Hepatocyte (in vitro differentiated cells): ENCODE measurements around the gene SEMA5B. TPM values are rescaled to one million over a fixed set of nuclear protein-coding genes. Genes with fewer than 3 reads are reported as not detected.

ENCODE experiments used
- DNase-seq: peaks from one replicate; pipeline ENCODE4 v3.0.0-alpha.2; 2016; ENCODE audit warnings: low spot score
- H2AFZ ChIP-seq: fragments of 200-600 bp; sonication (generic); 2 replicates; pipeline ENCODE4 v1.6.0; 2016; ENCODE audit warnings: antibody characterized with exemption, mild to moderate bottlenecking
- H3K27ac ChIP-seq: fragments of 200-600 bp; sonication (generic); 2 replicates; pipeline ENCODE4 v1.5.1; 2016; ENCODE audit warnings: mild to moderate bottlenecking
- H3K27me3 ChIP-seq: fragments of 200-600 bp; sonication (generic); 2 replicates; pipeline ENCODE4 v1.6.1; 2016
- H3K36me3 ChIP-seq: fragments of 200-600 bp; sonication (generic); replicated peaks from 2 replicates; pipeline ENCODE4 v1.5.1; 2016; ENCODE audit warnings: low read depth; ENCODE audit not compliant: insufficient read depth
- H3K4me1 ChIP-seq: fragments of 200-600 bp; sonication (generic); 2 replicates; pipeline ENCODE4 v1.5.1; 2016; ENCODE audit warnings: mild to moderate bottlenecking, moderate library complexity; ENCODE audit not compliant: insufficient read depth
- H3K4me2 ChIP-seq: fragments of 200-600 bp; sonication (generic); 2 replicates; pipeline ENCODE4 v1.6.0; 2016
- H3K4me3 ChIP-seq: fragments of 200-600 bp; sonication (generic); 2 replicates; pipeline ENCODE4 v1.5.1; 2016; ENCODE audit warnings: mild to moderate bottlenecking
- H3K79me2 ChIP-seq: fragments of 200-600 bp; sonication (generic); 2 replicates; pipeline ENCODE4 v1.6.0; 2017; ENCODE audit warnings: mild to moderate bottlenecking
- H3K9me2 ChIP-seq: fragments of 200-600 bp; sonication (generic); replicated peaks from 2 replicates; pipeline ENCODE4 v1.6.0; 2017; ENCODE audit warnings: mild to moderate bottlenecking; ENCODE audit not compliant: insufficient read depth
- H3K9me3 ChIP-seq: fragments of 200-600 bp; sonication (generic); 2 replicates; pipeline ENCODE4 v1.5.1; 2016; ENCODE audit warnings: low read depth, mild to moderate bottlenecking
- H4K20me1 ChIP-seq: fragments of 200-600 bp; sonication (generic); 2 replicates; pipeline ENCODE4 v1.6.0; 2016; ENCODE audit warnings: mild to moderate bottlenecking; ENCODE audit not compliant: insufficient read depth, poor library complexity, severe bottlenecking
- CTCF ChIP-seq: fragments of 200-600 bp; sonication (generic); IDR thresholded peaks from 2 replicates; pipeline ENCODE4 v1.5.1; 2016; ENCODE audit warnings: antibody characterized with exemption, mild to moderate bottlenecking; ENCODE audit not compliant: poor library complexity
- EZH2 ChIP-seq: fragments of 200-600 bp; sonication (generic); IDR thresholded peaks from 2 replicates; pipeline ENCODE4 v1.6.1; 2016; ENCODE audit warnings: antibody characterized with exemption, mild to moderate bottlenecking, borderline replicate concordance
- EZH2phosphoT487 ChIP-seq: fragments of 200-600 bp; sonication (generic); IDR thresholded peaks from one replicate; pipeline ENCODE4 v1.6.1; 2018; ENCODE audit warnings: antibody characterized with exemption, mild to moderate bottlenecking, low read depth, moderate library complexity; ENCODE audit not compliant: unreplicated experiment, severe bottlenecking
- WGBS: methylation state at CpG from one replicate; pipeline ENCODE4 v1.1.6; 2016; ENCODE audit warnings: low lambda C conversion rate; ENCODE audit errors: missing lambda C conversion rate; 5-methylcytosine and 5-hydroxymethylcytosine counted together
- polyA plus RNA-seq: library from polyadenylated mRNA; unstranded; fragments of >200 nt; fragmentation: Nextera tagmentation; extraction: Ambion mirVana; gene quantifications from 2 replicates; pipeline ENCODE4 v1.2.1, GENCODE V29; 2016
- total RNA-seq: library from RNA; depleted of rRNA; stranded (reverse); fragments of >200 nt; gene quantifications from 2 replicates; pipeline ENCODE4 v1.2.3, GENCODE V29; 2014

The SEMA5B gene
- total and polyA plus RNA-seq, 2 experiments from 2014 or later: 1.4 to 4.2 TPM

GRCh38 chr3:122992676-122993075, 34.9 kb downstream of the SEMA5B start:
- Histone ChIP-seq H3K36me3 (no peaks in the 10 kb centered on the region), H3K9me2 (no peaks in the 10 kb centered on the region), H3K4me1 (peaks cover 4% of the 10 kb centered on the region), H2AFZ (no peak overlapping the region), H3K79me2 (no peaks in the 10 kb centered on the region), H3K27me3 (peaks cover 18% of the 10 kb centered on the region), H3K4me3 (no peak overlapping the region), H3K4me2 (no peak overlapping the region), H4K20me1 (no peaks in the 10 kb centered on the region), H3K27ac (no peak overlapping the region), H3K9me3 (no peaks in the 10 kb centered on the region)
- TF ChIP-seq CTCF (no peak), EZH2 (no peak), EZH2phosphoT487 (no peak)
- WGBS: 85% methylated on average over 9 of the region's 9 CpGs
- no peak for DNase-seq

GRCh38 chr3:122992133-122992532, 35.4 kb downstream of the SEMA5B start:
- no peak for DNase-seq
- H3K27me3 ChIP-seq: peaks cover 18% of the 10 kb centered on the region

GRCh38 chr3:122991236-122991985, 36.2 kb downstream of the SEMA5B start:
- Histone ChIP-seq H3K9me2 (no peaks in the 10 kb centered on the region), H3K79me2 (no peaks in the 10 kb centered on the region), H3K4me2 (no peak overlapping the region), H3K27me3 (peaks cover 18% of the 10 kb centered on the region), H3K4me1 (peaks cover 2% of the 10 kb centered on the region), H4K20me1 (no peaks in the 10 kb centered on the region), H2AFZ (no peak overlapping the region), H3K9me3 (no peaks in the 10 kb centered on the region), H3K36me3 (no peaks in the 10 kb centered on the region), H3K4me3 (no peak overlapping the region), H3K27ac (no peak overlapping the region)
- TF ChIP-seq EZH2 (no peak), EZH2phosphoT487 (no peak), CTCF (no peak)
- 79% methylated on average over 8 of the region's 8 CpGs for WGBS
- no peak for DNase-seq

More at GRCh38 chr3:122992133-122992532, 35.4 kb downstream of the SEMA5B start:
- H3K36me3 ChIP-seq: no peaks in the 10 kb centered on the region
- no peak overlapping the region for H3K4me3 ChIP-seq
- no peak overlapping the region for H3K27ac ChIP-seq
- H3K4me2 ChIP-seq: no peak overlapping the region
- WGBS: 73% methylated on average over 6 of the region's 6 CpGs
- no peak for TF ChIP-seq EZH2phosphoT487
- TF ChIP-seq EZH2: no peak
- no peak for TF ChIP-seq CTCF
- no peak overlapping the region for H2AFZ ChIP-seq
- H3K4me1 ChIP-seq: peaks cover 4% of the 10 kb centered on the region
- H4K20me1 ChIP-seq: no peaks in the 10 kb centered on the region
- no peaks in the 10 kb centered on the region for H3K9me3 ChIP-seq
- no peaks in the 10 kb centered on the region for H3K9me2 ChIP-seq
- no peaks in the 10 kb centered on the region for H3K79me2 ChIP-seq
